Measurements from ENCODE around the gene TMEM119. TPM values are rescaled to one million over a fixed set of nuclear protein-coding genes. Genes with fewer than 3 reads are reported as not detected.

TMEM119 gene
- total RNA-seq, result 1 to 10 TPM; 3.0 to 4.3 TPM
- long read RNA-seq, transcript TMEM119-201 (2 exons, 2,707 nt), result major isoform, 5 of 9 reads
- long read RNA-seq, partial matches to known transcripts, result 0 of 9 reads
- long read RNA-seq, other reads (novel, unspliced or antisense), result 4 of 9 reads

- intact Hi-C loops (cut with DNase I), result no loop called here
- ATAC-seq (peak; percentile 67 to 80), DNase-seq (peak; percentile 58)
Measured at GRCh38 chr12:108597559-108598471, at the start of gene TMEM119. Gene TMEM119, minus strand, starts transcription at chr12:108598084. Its CDS starts 5,701 bp downstream, at chr12:108592383.

GRCh38 chr12:108646600-108647579 lies 49.0 kb upstream of the TMEM119 start:
- intact Hi-C loops (cut with DNase I), result no loop called here
- DNase-seq, result no peak
- no peak for ATAC-seq

GRCh38 chr12:108645686-108646599 lies 48.1 kb upstream of the TMEM119 start:
- ATAC-seq (no peak), DNase-seq (no peak)
- intact Hi-C loops (cut with DNase I), result no loop called here

- intact Hi-C loops (cut with DNase I), result no loop called here
- DNase-seq, result no peak
- ATAC-seq, result no peak
Measured at GRCh38 chr12:108644811-108645120, 46.9 kb upstream of the TMEM119 start.

GRCh38 chr12:108643941-108644810 lies 46.3 kb upstream of the TMEM119 start:
- intact Hi-C loops (cut with DNase I), result no loop called here
- peak; percentile 36 to 74 for ATAC-seq
- peak; percentile 76 for DNase-seq

GRCh38 chr12:108642899-108643654 lies 45.2 kb upstream of the TMEM119 start:
- intact Hi-C loops (cut with DNase I), result no loop called here
- ATAC-seq, result no peak

GRCh38 chr12:108642269-108642870 lies 44.5 kb upstream of the TMEM119 start:
- DNase-seq (no peak), ATAC-seq (no peak)
- intact Hi-C loops (cut with DNase I), result no loop called here

More at GRCh38 chr12:108642899-108643654, 45.2 kb upstream of the TMEM119 start:
- DNase-seq, result no peak

GRCh38 chr12:108641446-108642268 lies 43.8 kb upstream of the TMEM119 start:
- intact Hi-C loops (cut with DNase I), result no loop called here
- peak in 1 of 2 donors; percentile 14 for ATAC-seq
- DNase-seq, result no peak

GRCh38 chr12:108640802-108641445 lies 43.0 kb upstream of the TMEM119 start:
- DNase-seq (peak; percentile 51), ATAC-seq (peak in 1 of 2 donors; percentile 7)
- intact Hi-C loops (cut with DNase I), result no loop called here

GRCh38 chr12:108638997-108639822 lies 41.3 kb upstream of the TMEM119 start:
- no peak for DNase-seq
- ATAC-seq, result no peak
- intact Hi-C loops (cut with DNase I), result no loop called here

GRCh38 chr12:108638141-108638827 lies 40.4 kb upstream of the TMEM119 start:
- DNase-seq, result no peak
- ATAC-seq, result peak; percentile 34
- intact Hi-C loops (cut with DNase I), result no loop called here

GRCh38 chr12:108637222-108637971 lies 39.5 kb upstream of the TMEM119 start:
- no peak for DNase-seq
- intact Hi-C loops (cut with DNase I), result no loop called here
- ATAC-seq, result no peak

Measured in left cardiac atrium (tissue), 4 donors.